HepG2 (cell line): ENCODE measurements around the gene ZFP28. TPM values are rescaled to one million over a fixed set of nuclear protein-coding genes. Genes with fewer than 3 reads are reported as not detected.

Experiments
- ATAC-seq: fragments of 200-7000 bp; cut with Tn5 transposase; 3 replicates; pipeline ENCODE4 v1.9.1; 2020; ENCODE audit warnings: mild to moderate bottlenecking, moderate library complexity
- BruUV-seq: library from RNA; stranded (reverse); fragments of 400-500 nt; replicated peaks from 2 replicates; lab custom pipeline; 2021; lab: Mats Ljungman, UMichigan
- CTCF ChIA-PET: fragments of 300-600 bp; formaldehyde crosslinking; extraction: SDS; loops from one replicate; lab custom pipeline; 2021; ENCODE audit warnings: low total read pairs, inconsistent platforms, low intra/inter-chr PET ratio; lab: Yijun Ruan, JAX
- POLR2A ChIA-PET: fragments of 350-600 bp; sonication (Branson Sonifier 250); formaldehyde crosslinking; loops from one replicate; lab custom pipeline; 2020; ENCODE audit warnings: antibody characterized with exemption, inconsistent platforms; lab: Yijun Ruan, JAX
- DNase-seq: peaks from one replicate; pipeline ENCODE4 v3.0.0-alpha.2; 2015; ENCODE audit warnings: low spot score
- FAIRE-seq: peaks from 3 replicates; lab custom pipeline; 2011; peaks lifted over from hg19 to GRCh38; lab: Jason Lieb, UNC
- H2AFZ ChIP-seq: one replicate; pipeline ENCODE4 v1.6.1; 2011; ENCODE audit warnings: low read length, inconsistent platforms
- H3K27ac ChIP-seq: fragments of 300-600 bp; 3 replicates; pipeline ENCODE4 v1.8.0; 2011; ENCODE audit warnings: mixed run types, mild to moderate bottlenecking, mixed read lengths, low read length, inconsistent platforms; ENCODE audit not compliant: insufficient read depth; ENCODE audit errors: extremely low read length
- H3K27me3 ChIP-seq, 2 experiments: fragments of 200-600 bp in 1 of 2; 2 replicates in 1 of 2; 3 replicates in 1 of 2; pipeline versions ENCODE4 v1.6.0 to v1.8.0; 2011; ENCODE audit warnings: low read length in 2 of 2, mild to moderate bottlenecking in 2 of 2, moderate library complexity in 2 of 2, inconsistent platforms in 1 of 2; ENCODE audit not compliant: insufficient read depth in 2 of 2, control insufficient read depth in 1 of 2
- H3K36me3 ChIP-seq, 2 experiments: fragments of 200-600 bp in 1 of 2; replicated peaks in 1 of 2; 2 replicates in 1 of 2; 3 replicates in 1 of 2; pipeline versions ENCODE4 v1.5.1 to v1.8.0; 2011; ENCODE audit warnings: low read length in 2 of 2, inconsistent platforms in 1 of 2; ENCODE audit not compliant: insufficient read depth in 2 of 2, control insufficient read depth in 1 of 2
- H3K4me1 ChIP-seq: 2 replicates; pipeline ENCODE4 v1.5.1; 2012; ENCODE audit warnings: low read length, inconsistent platforms; ENCODE audit not compliant: insufficient read depth
- H3K4me2 ChIP-seq: 2 replicates; pipeline ENCODE4 v1.6.0; 2011; ENCODE audit warnings: low read depth, low read length, inconsistent platforms
- H3K4me3 ChIP-seq, 3 experiments: fragments of 200-600 bp in 1 of 3; sonication (generic), shearing (Covaris generic) in 1 of 3; replicated peaks in 1 of 3; 2 replicates each; pipeline ENCODE4 v1.5.1; 2011 to 2016; ENCODE audit warnings: low read length in 3 of 3, inconsistent platforms in 2 of 3, low read depth in 2 of 3, mild to moderate bottlenecking in 2 of 3, control low read depth in 1 of 3, mixed read lengths in 1 of 3; ENCODE audit not compliant: insufficient read depth in 1 of 3
- H3K79me2 ChIP-seq: one replicate; pipeline ENCODE4 v1.6.1; 2011; ENCODE audit warnings: low read length, inconsistent platforms; ENCODE audit not compliant: insufficient read depth
- H3K9ac ChIP-seq: 2 replicates; pipeline ENCODE4 v1.6.0; 2011; ENCODE audit warnings: mild to moderate bottlenecking, low read depth, low read length, inconsistent platforms; ENCODE audit not compliant: insufficient read depth
- H3K9me3 ChIP-seq: 2 replicates; pipeline ENCODE4 v1.5.1; 2012; ENCODE audit warnings: mild to moderate bottlenecking, low read length
- H4K20me1 ChIP-seq: 2 replicates; pipeline ENCODE4 v1.6.0; 2011; ENCODE audit warnings: inconsistent platforms, mild to moderate bottlenecking, low read length, moderate library complexity; ENCODE audit not compliant: insufficient read depth
- BCL3 ChIP-seq: sonication (generic); formaldehyde crosslinking; IDR thresholded peaks from 2 replicates; pipeline ENCODE4 v1.5.1; 2020; ENCODE audit warnings: mild to moderate bottlenecking, missing genetic modification reagents, moderate library complexity
- FIP1L1 ChIP-seq: fragments of 200-400 bp; formaldehyde crosslinking; IDR thresholded peaks from 2 replicates; pipeline ENCODE4 v1.6.1; 2018; ENCODE audit warnings: low read depth, mild to moderate bottlenecking, low read length, moderate library complexity, borderline replicate concordance; ENCODE audit not compliant: insufficient read depth
- GFI1 ChIP-seq: sonication (generic); formaldehyde crosslinking; IDR thresholded peaks from 2 replicates; pipeline ENCODE4 v1.5.0; 2020; ENCODE audit warnings: missing genetic modification reagents, mild to moderate bottlenecking, borderline replicate concordance
- GTF3A ChIP-seq: sonication (generic); formaldehyde crosslinking; conservative IDR thresholded peaks from 2 replicates; pipeline ENCODE4 v1.4.0; 2020; ENCODE audit warnings: mild to moderate bottlenecking, missing genetic modification reagents
- GZF1 ChIP-seq: sonication (generic); formaldehyde crosslinking; IDR thresholded peaks from 2 replicates; pipeline ENCODE4 v1.5.1; 2020; ENCODE audit warnings: mild to moderate bottlenecking, missing genetic modification reagents
- MAX ChIP-seq: IDR thresholded peaks from 2 replicates; pipeline ENCODE4 v1.6.1; 2012; ENCODE audit warnings: inconsistent platforms
- PCBP1 ChIP-seq: fragments of 200-400 bp; formaldehyde crosslinking; IDR thresholded peaks from 2 replicates; pipeline ENCODE4 v1.6.1; 2017; ENCODE audit warnings: mild to moderate bottlenecking, low read depth, low read length, borderline replicate concordance
- POLR2G ChIP-seq: fragments of 200-400 bp; formaldehyde crosslinking; IDR thresholded peaks from 2 replicates; pipeline ENCODE4 v1.6.1; 2018; ENCODE audit warnings: mild to moderate bottlenecking, low read depth, low read length, moderate library complexity
- SMC3 ChIP-seq: IDR thresholded peaks from 2 replicates; pipeline ENCODE4 v1.6.1; 2011; ENCODE audit warnings: low read length, improper control_type of control experiment
- TRIM24 ChIP-seq: sonication (generic); formaldehyde crosslinking; IDR thresholded peaks from 2 replicates; pipeline ENCODE4 v1.8.0; 2022; ENCODE audit warnings: mild to moderate bottlenecking, missing genetic modification reagents
- ZFP62 ChIP-seq: sonication (generic); formaldehyde crosslinking; IDR thresholded peaks from 2 replicates; pipeline ENCODE4 v1.4.0; 2020; ENCODE audit warnings: missing genetic modification reagents
- ZMYM2 ChIP-seq: sonication (generic); formaldehyde crosslinking; IDR thresholded peaks from 2 replicates; pipeline ENCODE4 v1.8.0; 2022; ENCODE audit warnings: mild to moderate bottlenecking, missing genetic modification reagents
- ZNF138 ChIP-seq: sonication (generic); formaldehyde crosslinking; IDR thresholded peaks from 2 replicates; pipeline ENCODE4 v1.5.0; 2020; ENCODE audit warnings: mild to moderate bottlenecking, low read depth, missing genetic modification reagents
- ZNF180 ChIP-seq: sonication (generic); formaldehyde crosslinking; IDR thresholded peaks from 2 replicates; pipeline ENCODE4 v1.4.0; 2020; ENCODE audit warnings: low read depth, missing genetic modification reagents, borderline replicate concordance
- ZNF282 ChIP-seq: fragments of 450-650 bp; IDR thresholded peaks from 2 replicates; pipeline ENCODE4 v1.6.1; 2018; ENCODE audit not compliant: partially characterized antibody
- ZNF510 ChIP-seq: sonication (generic); formaldehyde crosslinking; IDR thresholded peaks from 2 replicates; pipeline ENCODE4 v1.4.0; 2020; ENCODE audit warnings: low read depth, mild to moderate bottlenecking, missing genetic modification reagents
- ZNF530 ChIP-seq: sonication (generic); formaldehyde crosslinking; IDR thresholded peaks from 2 replicates; pipeline ENCODE4 v1.5.0; 2020; ENCODE audit warnings: low read depth, mild to moderate bottlenecking, missing genetic modification reagents
- ZNF569 ChIP-seq: sonication (generic); formaldehyde crosslinking; IDR thresholded peaks from 2 replicates; pipeline ENCODE4 v1.5.0; 2020; ENCODE audit warnings: mild to moderate bottlenecking, missing genetic modification reagents, moderate library complexity, borderline replicate concordance
- WGBS: methylation state at CpG from one replicate; pipeline ENCODE4 v1.1.6; 2017; ENCODE audit warnings: low lambda C conversion rate; 5-methylcytosine and 5-hydroxymethylcytosine counted together
- in situ Hi-C: cut with HindIII; loops from 2 replicates; pipeline ENCODE4 v1.10.0; 2017; ENCODE audit warnings: low pct_unique_long_range_greater_than_20kb; ENCODE audit not compliant: extremely low pct_ligation_motif_present
- intact Hi-C: fragments of 100-400 bp; cut with micrococcal nuclease; formaldehyde crosslinking; loops from one replicate; pipeline ENCODE4 v1.10.0; 2022; ENCODE audit not compliant: unreplicated experiment
- polyA plus RNA-seq, 8 experiments: library from polyadenylated mRNA; depleted of rRNA in 3 of 8; stranded (reverse) in 7 of 8; unstranded in 1 of 8; fragments of >200 nt; fragmentation: Illumina TruSeq in 4 of 8; extraction: Trizol in 4 of 8; gene quantifications; 2 replicates each; pipeline versions ENCODE4 v1.2.1 to v1.2.3, GENCODE V29; 2011 to 2016; ENCODE audit warnings: low read depth in 4 of 8, missing spikeins in 1 of 8, mixed read lengths in 1 of 8; ENCODE audit not compliant: insufficient read depth in 1 of 8
- total RNA-seq, 5 experiments: library from RNA; depleted of rRNA; stranded (reverse); fragments of >200 nt; fragmentation: Illumina TruSeq; extraction: Trizol; gene quantifications; 2 replicates each; pipeline ENCODE4 v1.2.3, GENCODE V29; 2016; ENCODE audit warnings: low read depth in 1 of 5
- TF ChIP-seq, protein P1 (sequence below): sonication (generic); formaldehyde crosslinking; IDR thresholded peaks from 2 replicates; pipeline ENCODE4 v1.5.0; 2020; ENCODE audit warnings: mild to moderate bottlenecking, missing genetic modification reagents
- TF ChIP-seq, protein P2 (sequence below): sonication (generic); formaldehyde crosslinking; IDR thresholded peaks from 2 replicates; pipeline ENCODE4 v1.4.0; 2020; ENCODE audit warnings: mild to moderate bottlenecking, low read depth, missing genetic modification reagents

Gene ZFP28
- total and polyA plus RNA-seq, 2 of the 13 experiments (the other 11 are each of a cell fraction or from before 2014, with no cell fraction given): not detected

- TF ChIP-seq BCL3: no peak
- TF ChIP-seq GTF3A (CRISPR knock-in tag): no peak
- TF ChIP-seq ZNF510 (CRISPR knock-in tag): no peak
- TF ChIP-seq MAX: no peak
Observed at GRCh38 chr19:56601375-56601774, 62.6 kb downstream of the ZFP28 start (continued).

DNA sequence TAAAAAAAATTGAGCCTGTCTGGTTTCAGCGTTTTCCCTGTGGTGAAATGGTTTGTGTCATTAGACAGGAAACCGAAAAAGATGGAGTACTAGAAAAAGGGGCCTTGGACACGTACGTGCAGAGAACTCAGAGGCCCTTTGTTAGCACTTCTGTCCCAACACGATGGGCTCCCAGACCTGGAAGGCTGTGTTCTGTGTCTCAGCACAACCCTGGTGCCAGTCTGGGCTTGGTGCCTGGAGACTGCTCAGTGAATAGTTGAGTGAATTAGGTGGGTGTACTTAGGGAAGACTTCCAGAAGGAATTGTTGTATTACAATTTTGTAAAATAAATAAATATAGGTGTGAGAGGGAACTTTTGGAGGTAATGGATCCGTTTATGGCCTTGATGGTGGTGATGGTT lies 65.1 kb downstream of the ZFP28 start:
- WGBS: 76% methylated on average over 6 of the region's 6 CpGs
- Histone ChIP-seq H3K4me1 (no peaks in the 10 kb centered on the region), H3K79me2 (no peaks in the 10 kb centered on the region), H3K36me3 (peaks cover 2 to 6% of the 10 kb centered on the region in 2 experiments; a peak in 3 of 5 replicates), H2AFZ (no peak overlapping the region), H3K4me2 (no peak overlapping the region), H3K27ac (no peak overlapping the region), H3K9me3 (peaks cover 49% of the 10 kb centered on the region), H3K27me3 (no peaks in the 10 kb centered on the region), H3K4me3 (no peak overlapping the region), H3K9ac (no peak overlapping the region), H4K20me1 (no peaks in the 10 kb centered on the region)
- no peak for DNase-seq
- intact Hi-C loops: no loop called here
- ChIA-PET POLR2A (no interaction called here), CTCF (no interaction called here)
- no TSS peak for BruUV-seq
- in situ Hi-C loops: no loop called here
- no peak for ATAC-seq
- TF ChIP-seq, protein P1, sequence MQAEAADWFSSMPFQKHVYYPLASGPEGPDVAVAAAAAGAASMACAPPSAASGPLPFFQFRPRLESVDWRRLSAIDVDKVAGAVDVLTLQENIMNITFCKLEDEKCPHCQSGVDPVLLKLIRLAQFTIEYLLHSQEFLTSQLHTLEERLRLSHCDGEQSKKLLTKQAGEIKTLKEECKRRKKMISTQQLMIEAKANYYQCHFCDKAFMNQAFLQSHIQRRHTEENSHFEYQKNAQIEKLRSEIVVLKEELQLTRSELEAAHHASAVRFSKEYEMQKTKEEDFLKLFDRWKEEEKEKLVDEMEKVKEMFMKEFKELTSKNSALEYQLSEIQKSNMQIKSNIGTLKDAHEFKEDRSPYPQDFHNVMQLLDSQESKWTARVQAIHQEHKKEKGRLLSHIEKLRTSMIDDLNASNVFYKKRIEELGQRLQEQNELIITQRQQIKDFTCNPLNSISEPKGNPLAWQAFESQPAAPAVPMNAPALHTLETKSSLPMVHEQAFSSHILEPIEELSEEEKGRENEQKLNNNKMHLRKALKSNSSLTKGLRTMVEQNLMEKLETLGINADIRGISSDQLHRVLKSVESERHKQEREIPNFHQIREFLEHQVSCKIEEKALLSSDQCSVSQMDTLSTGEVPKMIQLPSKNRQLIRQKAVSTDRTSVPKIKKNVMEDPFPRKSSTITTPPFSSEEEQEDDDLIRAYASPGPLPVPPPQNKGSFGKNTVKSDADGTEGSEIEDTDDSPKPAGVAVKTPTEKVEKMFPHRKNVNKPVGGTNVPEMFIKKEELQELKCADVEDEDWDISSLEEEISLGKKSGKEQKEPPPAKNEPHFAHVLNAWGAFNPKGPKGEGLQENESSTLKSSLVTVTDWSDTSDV (CRISPR knock-in tag): no peak
- TF ChIP-seq POLR2G: no peak
- no peak for TF ChIP-seq PCBP1
- TF ChIP-seq ZNF569: no peak
- no peak for TF ChIP-seq FIP1L1
- no peak for TF ChIP-seq ZNF138 (CRISPR knock-in tag)
- TF ChIP-seq ZMYM2 (CRISPR knock-in tag): no peak
- no peak for TF ChIP-seq SMC3
- TF ChIP-seq TRIM24 (CRISPR knock-in tag): no peak
- TF ChIP-seq ZNF282: no peak
- TF ChIP-seq ZNF530 (CRISPR knock-in tag): no peak
- no peak for TF ChIP-seq GZF1 (CRISPR knock-in tag)
- TF ChIP-seq GFI1 (CRISPR knock-in tag): no peak
- no peak for TF ChIP-seq ZNF180 (CRISPR knock-in tag)
- TF ChIP-seq, protein P2, sequence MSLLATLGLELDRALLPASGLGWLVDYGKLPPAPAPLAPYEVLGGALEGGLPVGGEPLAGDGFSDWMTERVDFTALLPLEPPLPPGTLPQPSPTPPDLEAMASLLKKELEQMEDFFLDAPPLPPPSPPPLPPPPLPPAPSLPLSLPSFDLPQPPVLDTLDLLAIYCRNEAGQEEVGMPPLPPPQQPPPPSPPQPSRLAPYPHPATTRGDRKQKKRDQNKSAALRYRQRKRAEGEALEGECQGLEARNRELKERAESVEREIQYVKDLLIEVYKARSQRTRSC (CRISPR knock-in tag): no peak
- no peak for TF ChIP-seq ZFP62 (CRISPR knock-in tag)
- FAIRE-seq: no peak
